SK-N-SH treated with all-trans-retinoic acid at 6 μM for 48 hours (cell line): Measurements from ENCODE around the gene DNASE1L1.
A peak's percentile ranks its signal among the peaks of the same experiment; 100 is the strongest.

ENCODE experiments used
- ATAC-seq: fragments of 200-7000 bp; cut with Tn5 transposase; 3 replicates; pipeline ENCODE4 v1.9.1; 2020; ENCODE audit warnings: mild to moderate bottlenecking, moderate library complexity
- ARNTL ChIP-seq: fragments of 450-650 bp; formaldehyde crosslinking; IDR thresholded peaks from 2 replicates; pipeline ENCODE4 v1.5.0; 2020; ENCODE audit warnings: low read depth, mild to moderate bottlenecking, moderate library complexity, borderline replicate concordance
- BACH2 ChIP-seq: fragments of 250-450 bp; sonication (Bioruptor Pico); IDR thresholded peaks from 2 replicates; pipeline ENCODE4 v1.9.0; 2021; ENCODE audit warnings: mild to moderate bottlenecking, borderline replicate concordance
- CSDC2 ChIP-seq: fragments of 250-450 bp; sonication (Bioruptor Pico); IDR thresholded peaks from 2 replicates; pipeline ENCODE4 v1.5.0; 2020; ENCODE audit warnings: mild to moderate bottlenecking, moderate library complexity
- ESRRG ChIP-seq: fragments of 250-450 bp; sonication (Bioruptor Pico); IDR thresholded peaks from 2 replicates; pipeline ENCODE4 v1.6.1; 2021; ENCODE audit warnings: mild to moderate bottlenecking
- GLIS3 ChIP-seq: fragments of 250-450 bp; sonication (Bioruptor Pico); IDR thresholded peaks from 2 replicates; pipeline ENCODE4 v1.5.0; 2020; ENCODE audit warnings: mild to moderate bottlenecking, moderate library complexity
- ISL1 ChIP-seq: fragments of 250-450 bp; sonication (Bioruptor Pico); IDR thresholded peaks from 2 replicates; pipeline ENCODE4 v2.1.2; 2022; ENCODE audit warnings: mild to moderate bottlenecking, moderate library complexity
- OSR1 ChIP-seq: fragments of 250-450 bp; sonication (Bioruptor Pico); IDR thresholded peaks from 2 replicates; pipeline ENCODE4 v1.8.0; 2022; ENCODE audit warnings: moderate library complexity, mild to moderate bottlenecking, inconsistent platforms
- RARB ChIP-seq: fragments of 250-450 bp; sonication (Bioruptor Pico); IDR thresholded peaks from 2 replicates; pipeline ENCODE4 v1.8.0; 2021; ENCODE audit warnings: mild to moderate bottlenecking, moderate library complexity
- SNAI2 ChIP-seq: fragments of 250-450 bp; sonication (Bioruptor Pico); IDR thresholded peaks from 2 replicates; pipeline ENCODE4 v1.5.0; 2020; ENCODE audit warnings: mild to moderate bottlenecking, moderate library complexity
- TCF4 ChIP-seq: fragments of 250-450 bp; sonication (Bioruptor Pico); IDR thresholded peaks from 2 replicates; pipeline ENCODE4 v1.8.0; 2021; ENCODE audit warnings: mild to moderate bottlenecking, moderate library complexity, borderline replicate concordance
- TOX ChIP-seq: fragments of 250-450 bp; sonication (Bioruptor Pico); IDR thresholded peaks from 2 replicates; pipeline ENCODE4 v1.8.0; 2021; ENCODE audit warnings: mild to moderate bottlenecking, moderate library complexity, borderline replicate concordance
- ZC3H10 ChIP-seq: fragments of 250-450 bp; sonication (Bioruptor Pico); IDR thresholded peaks from 2 replicates; pipeline ENCODE4 v1.5.1; 2021; ENCODE audit warnings: mild to moderate bottlenecking, moderate library complexity
- ZFP3 ChIP-seq: fragments of 250-450 bp; sonication (Bioruptor Pico); IDR thresholded peaks from 2 replicates; pipeline ENCODE4 v1.5.0; 2020; ENCODE audit warnings: mild to moderate bottlenecking, moderate library complexity
- ZNF565 ChIP-seq: fragments of 450-650 bp; formaldehyde crosslinking; conservative IDR thresholded peaks from 2 replicates; pipeline ENCODE4 v1.5.0; 2020; ENCODE audit warnings: low read depth, mild to moderate bottlenecking, moderate library complexity
- ZNF8 ChIP-seq: fragments of 450-650 bp; formaldehyde crosslinking; IDR thresholded peaks from 2 replicates; pipeline ENCODE4 v1.5.0; 2020; ENCODE audit warnings: mild to moderate bottlenecking, moderate library complexity
- TF ChIP-seq, protein P1 (sequence below): fragments of 250-450 bp; sonication (Bioruptor Pico); IDR thresholded peaks from 2 replicates; pipeline ENCODE4 v1.8.0; 2020; ENCODE audit warnings: mild to moderate bottlenecking, moderate library complexity, borderline replicate concordance
- TF ChIP-seq, protein P2 (sequence below): fragments of 250-450 bp; sonication (Bioruptor Pico); IDR thresholded peaks from 2 replicates; pipeline ENCODE4 v1.8.0; 2021; ENCODE audit warnings: low read depth, mild to moderate bottlenecking, moderate library complexity, borderline replicate concordance
- TF ChIP-seq, protein P3 (sequence below): fragments of 250-450 bp; sonication (Bioruptor Pico); IDR thresholded peaks from 2 replicates; pipeline ENCODE4 v1.5.1; 2021; ENCODE audit warnings: mild to moderate bottlenecking, moderate library complexity

DNASE1L1 gene

DNA sequence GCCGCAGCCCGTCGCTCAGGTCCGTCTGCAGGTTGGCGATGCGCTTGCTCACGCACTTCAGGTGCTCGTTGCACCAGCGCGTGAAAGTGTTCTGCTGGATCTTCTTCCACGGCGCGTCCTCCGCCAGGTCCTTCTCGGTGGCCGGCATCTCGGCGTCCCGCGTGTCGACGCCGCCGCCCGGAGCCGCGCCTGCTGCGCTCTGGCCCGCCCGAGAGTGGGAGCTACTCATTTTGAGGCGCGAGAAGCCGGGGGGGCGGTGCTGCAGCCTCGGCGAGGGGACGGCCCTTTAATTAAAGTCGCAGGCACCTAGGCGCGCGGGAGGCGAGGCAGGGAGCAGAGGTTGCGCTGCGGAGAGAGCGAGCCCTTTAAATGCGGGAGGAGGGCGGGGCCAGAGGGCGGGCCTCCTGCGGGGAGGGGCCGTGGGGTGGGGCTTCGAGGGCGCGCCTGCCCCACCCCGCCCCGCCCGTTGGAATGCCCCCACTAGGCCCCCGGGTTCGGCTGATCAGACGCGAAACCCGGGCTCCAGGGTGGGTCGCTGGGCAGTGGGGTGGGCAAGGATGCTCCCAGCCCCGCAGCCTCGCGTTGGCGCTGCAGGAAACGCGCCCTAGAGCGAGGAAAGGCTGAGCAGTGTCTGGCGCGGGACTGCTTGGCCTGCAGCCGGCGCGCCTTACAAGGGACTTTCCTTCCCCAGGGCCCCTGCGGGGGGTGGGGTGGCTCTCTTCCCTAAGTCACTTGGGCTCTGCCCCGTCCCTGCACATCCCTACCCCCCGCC is 37.9 kb downstream of the DNASE1L1 start:
- TF ChIP-seq CSDC2 (CRISPR knock-in tag) (no peak), GLIS3 (CRISPR knock-in tag) (0 out of 2 replicates have a peak, but pooled peaks have one; percentile 28), ISL1 (CRISPR knock-in tag) (no peak), SNAI2 (CRISPR knock-in tag) (no peak), ZNF8 (CRISPR knock-in tag) (no peak), ARNTL (CRISPR knock-in tag) (no peak), RARB (CRISPR knock-in tag) (peak; percentile 76; the same call in 1 of the 2 replicates)
- TF ChIP-seq, protein P1, sequence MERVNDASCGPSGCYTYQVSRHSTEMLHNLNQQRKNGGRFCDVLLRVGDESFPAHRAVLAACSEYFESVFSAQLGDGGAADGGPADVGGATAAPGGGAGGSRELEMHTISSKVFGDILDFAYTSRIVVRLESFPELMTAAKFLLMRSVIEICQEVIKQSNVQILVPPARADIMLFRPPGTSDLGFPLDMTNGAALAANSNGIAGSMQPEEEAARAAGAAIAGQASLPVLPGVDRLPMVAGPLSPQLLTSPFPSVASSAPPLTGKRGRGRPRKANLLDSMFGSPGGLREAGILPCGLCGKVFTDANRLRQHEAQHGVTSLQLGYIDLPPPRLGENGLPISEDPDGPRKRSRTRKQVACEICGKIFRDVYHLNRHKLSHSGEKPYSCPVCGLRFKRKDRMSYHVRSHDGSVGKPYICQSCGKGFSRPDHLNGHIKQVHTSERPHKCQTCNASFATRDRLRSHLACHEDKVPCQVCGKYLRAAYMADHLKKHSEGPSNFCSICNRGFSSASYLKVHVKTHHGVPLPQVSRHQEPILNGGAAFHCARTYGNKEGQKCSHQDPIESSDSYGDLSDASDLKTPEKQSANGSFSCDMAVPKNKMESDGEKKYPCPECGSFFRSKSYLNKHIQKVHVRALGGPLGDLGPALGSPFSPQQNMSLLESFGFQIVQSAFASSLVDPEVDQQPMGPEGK (CRISPR knock-in tag): peak; percentile 32; the same call in 1 of the 2 replicates
- peak; percentile 53 for ATAC-seq

DNA sequence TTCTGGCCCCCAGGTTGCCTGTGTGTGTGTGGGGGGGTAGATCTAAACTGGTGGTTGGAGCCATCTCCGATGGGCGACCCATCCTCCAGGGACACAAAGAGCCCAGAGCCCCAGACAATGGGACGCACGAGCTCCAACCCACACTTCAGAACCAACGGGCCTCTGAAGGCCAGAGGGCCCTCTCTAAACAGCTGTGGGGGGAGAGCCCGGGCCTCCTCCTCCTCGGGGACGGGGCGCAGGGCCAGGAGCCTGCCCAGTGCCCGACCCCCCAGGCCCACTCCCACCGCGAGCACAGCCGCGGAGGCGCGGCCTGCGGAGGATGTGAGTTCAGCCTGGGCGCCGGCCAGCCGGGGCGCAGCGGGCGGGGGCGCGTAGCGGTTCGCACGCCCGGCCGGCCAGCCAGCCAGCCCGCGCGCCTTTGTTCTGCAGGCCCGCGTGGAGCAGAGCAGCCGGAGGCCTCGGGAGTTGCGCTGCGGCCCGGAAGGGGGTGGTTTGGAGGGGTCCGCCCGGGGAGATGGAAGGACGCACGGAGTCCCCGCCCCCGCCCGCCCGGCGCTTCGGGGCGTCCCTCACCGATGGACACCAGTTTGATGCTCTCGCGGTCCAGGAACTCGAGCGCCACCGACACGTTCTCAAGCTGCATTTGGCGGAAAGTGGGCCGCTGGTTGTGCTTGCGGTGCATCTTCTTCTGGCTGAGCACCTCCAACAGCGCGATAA is 38.6 kb downstream of the DNASE1L1 start:
- no peak for ATAC-seq
- TF ChIP-seq, protein P2, sequence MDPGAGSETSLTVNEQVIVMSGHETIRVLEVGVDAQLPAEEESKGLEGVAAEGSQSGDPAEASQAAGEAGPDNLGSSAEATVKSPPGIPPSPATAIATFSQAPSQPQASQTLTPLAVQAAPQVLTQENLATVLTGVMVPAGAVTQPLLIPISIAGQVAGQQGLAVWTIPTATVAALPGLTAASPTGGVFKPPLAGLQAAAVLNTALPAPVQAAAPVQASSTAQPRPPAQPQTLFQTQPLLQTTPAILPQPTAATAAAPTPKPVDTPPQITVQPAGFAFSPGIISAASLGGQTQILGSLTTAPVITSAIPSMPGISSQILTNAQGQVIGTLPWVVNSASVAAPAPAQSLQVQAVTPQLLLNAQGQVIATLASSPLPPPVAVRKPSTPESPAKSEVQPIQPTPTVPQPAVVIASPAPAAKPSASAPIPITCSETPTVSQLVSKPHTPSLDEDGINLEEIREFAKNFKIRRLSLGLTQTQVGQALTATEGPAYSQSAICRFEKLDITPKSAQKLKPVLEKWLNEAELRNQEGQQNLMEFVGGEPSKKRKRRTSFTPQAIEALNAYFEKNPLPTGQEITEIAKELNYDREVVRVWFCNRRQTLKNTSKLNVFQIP (CRISPR knock-in tag): no peak
- TF ChIP-seq, protein P1 (CRISPR knock-in tag): no peak
- TF ChIP-seq OSR1 (CRISPR knock-in tag): no peak
- TF ChIP-seq GLIS3 (CRISPR knock-in tag): no peak
- TF ChIP-seq ZNF565 (CRISPR knock-in tag): no peak
- no peak for TF ChIP-seq SNAI2 (CRISPR knock-in tag)
- TF ChIP-seq ESRRG (CRISPR knock-in tag): no peak
- TF ChIP-seq TCF4: no peak
- no peak for TF ChIP-seq ARNTL (CRISPR knock-in tag)
- TF ChIP-seq ZC3H10 (CRISPR knock-in tag): no peak
- TF ChIP-seq CSDC2 (CRISPR knock-in tag): no peak
- no peak for TF ChIP-seq TOX (CRISPR knock-in tag)
- TF ChIP-seq ZFP3: no peak
- no peak for TF ChIP-seq ISL1 (CRISPR knock-in tag)
- no peak for TF ChIP-seq BACH2
- TF ChIP-seq, protein P3, sequence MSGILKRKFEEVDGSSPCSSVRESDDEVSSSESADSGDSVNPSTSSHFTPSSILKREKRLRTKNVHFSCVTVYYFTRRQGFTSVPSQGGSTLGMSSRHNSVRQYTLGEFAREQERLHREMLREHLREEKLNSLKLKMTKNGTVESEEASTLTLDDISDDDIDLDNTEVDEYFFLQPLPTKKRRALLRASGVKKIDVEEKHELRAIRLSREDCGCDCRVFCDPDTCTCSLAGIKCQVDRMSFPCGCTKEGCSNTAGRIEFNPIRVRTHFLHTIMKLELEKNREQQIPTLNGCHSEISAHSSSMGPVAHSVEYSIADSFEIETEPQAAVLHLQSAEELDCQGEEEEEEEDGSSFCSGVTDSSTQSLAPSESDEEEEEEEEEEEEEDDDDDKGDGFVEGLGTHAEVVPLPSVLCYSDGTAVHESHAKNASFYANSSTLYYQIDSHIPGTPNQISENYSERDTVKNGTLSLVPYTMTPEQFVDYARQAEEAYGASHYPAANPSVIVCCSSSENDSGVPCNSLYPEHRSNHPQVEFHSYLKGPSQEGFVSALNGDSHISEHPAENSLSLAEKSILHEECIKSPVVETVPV: no peak
- TF ChIP-seq ZNF8 (CRISPR knock-in tag): no peak

DNA sequence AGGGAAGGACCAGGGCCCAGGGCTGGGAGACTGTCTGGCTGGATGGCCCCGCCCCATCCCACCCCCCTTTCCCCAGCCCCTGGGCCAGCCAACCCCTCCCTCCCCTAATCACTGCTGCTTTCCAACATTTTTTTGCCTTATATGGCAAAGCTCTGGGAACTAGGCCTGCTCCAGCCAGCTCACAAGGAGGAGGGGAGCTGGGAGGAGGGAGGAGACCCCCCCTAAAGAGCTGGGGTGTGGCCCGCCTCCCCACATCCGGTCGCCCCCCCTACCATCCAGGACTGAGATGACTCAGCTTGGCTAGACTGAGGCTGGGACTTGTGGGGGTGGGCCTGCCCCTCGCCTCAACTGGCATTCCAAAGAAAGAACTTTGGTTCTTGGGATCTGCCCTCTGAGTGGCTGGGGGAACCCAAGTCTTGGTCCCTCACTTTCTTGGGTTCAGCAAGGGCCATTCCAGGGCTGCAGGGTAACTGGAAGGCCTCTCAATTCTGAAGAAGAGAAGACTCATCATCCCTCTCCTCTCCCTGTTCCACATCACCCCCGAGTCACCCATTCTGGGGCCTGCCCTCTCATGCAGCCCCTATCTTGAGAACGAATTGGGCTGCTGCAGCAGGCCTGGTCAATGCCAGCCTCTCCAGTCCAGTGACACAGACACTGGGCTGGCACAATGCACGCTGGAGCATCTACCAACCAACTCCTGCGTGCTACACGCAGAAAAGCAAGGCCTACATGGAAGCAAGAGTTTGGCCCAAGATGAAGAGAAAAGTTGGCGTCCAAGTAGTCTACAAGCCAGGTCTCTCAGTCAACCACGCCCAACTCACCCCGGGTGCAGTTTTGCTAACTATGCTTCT is 39.4 kb downstream of the DNASE1L1 start:
- peak; percentile 64 for ATAC-seq
- TF ChIP-seq, protein P1 (CRISPR knock-in tag): peak; percentile 95; the same call in 1 of the 2 replicates
- no peak for TF ChIP-seq ZC3H10 (CRISPR knock-in tag)
